Suprapubic skin (tissue), 4 donors: ENCODE data around the gene B3GLCT. TPM values are rescaled to one million over a fixed set of nuclear protein-coding genes. Genes with fewer than 3 reads are reported as not detected.

ENCODE experiments used
- DNase-seq, 2 donors: peaks; one replicate each; pipeline ENCODE4 v3.0.0-alpha.2; 2019; ENCODE audit warnings: low spot score in 2 of 2
- H3K27ac ChIP-seq: fragments of 200-600 bp; sonication (generic); one replicate; pipeline ENCODE4 v1.5.1; 2019
- H3K27me3 ChIP-seq: fragments of 200-600 bp; sonication (generic); one replicate; pipeline ENCODE4 v1.5.1; 2019
- H3K36me3 ChIP-seq: fragments of 200-600 bp; sonication (generic); one replicate; pipeline ENCODE4 v1.5.1; 2019
- H3K4me1 ChIP-seq: fragments of 200-600 bp; sonication (generic); one replicate; pipeline ENCODE4 v1.5.1; 2019
- H3K4me3 ChIP-seq: fragments of 200-600 bp; sonication (generic); one replicate; pipeline ENCODE4 v1.5.1; 2019; ENCODE audit warnings: mild to moderate bottlenecking
- H3K9me3 ChIP-seq: fragments of 200-600 bp; sonication (generic); one replicate; pipeline ENCODE4 v1.5.1; 2019
- EP300 ChIP-seq: sonication (generic); formaldehyde crosslinking; IDR thresholded peaks from one replicate; pipeline ENCODE4 v1.6.1; 2017; ENCODE audit warnings: antibody characterized with exemption
- POLR2A ChIP-seq, 2 donors: fragments of 450-650 bp; IDR thresholded peaks; one replicate each; pipeline ENCODE4 v1.6.1; 2017; ENCODE audit warnings: antibody characterized with exemption in 2 of 2, mild to moderate bottlenecking in 2 of 2, moderate library complexity in 2 of 2
- POLR2AphosphoS5 ChIP-seq, 3 donors: sonication (generic); formaldehyde crosslinking; IDR thresholded peaks; one replicate each; pipeline ENCODE4 v1.6.1; 2017; ENCODE audit warnings: antibody characterized with exemption in 3 of 3
- WGBS: methylation state at CpG from one replicate; pipeline ENCODE4 v1.1.5; 2018; 5-methylcytosine and 5-hydroxymethylcytosine counted together
- total RNA-seq, 4 donors: library from RNA; depleted of rRNA; stranded (reverse); fragments of >200 nt; gene quantifications; one replicate each; pipeline ENCODE4 v1.1.0, GENCODE V29; 2016
- TF ChIP-seq, protein P1 (sequence below), 2 donors: fragments of 200-600 bp in 1 of 2; fragments of 450-650 bp in 1 of 2; sonication (generic) in 1 of 2; IDR thresholded peaks; one replicate each; pipeline ENCODE4 v1.5.1; 2016 to 2019; ENCODE audit warnings: antibody characterized with exemption in 2 of 2, mild to moderate bottlenecking in 1 of 2, moderate library complexity in 1 of 2

The B3GLCT gene
- total RNA-seq, 4 donors from 2014 or later: 3.0 to 6.5 (median 6.0) TPM

DNA sequence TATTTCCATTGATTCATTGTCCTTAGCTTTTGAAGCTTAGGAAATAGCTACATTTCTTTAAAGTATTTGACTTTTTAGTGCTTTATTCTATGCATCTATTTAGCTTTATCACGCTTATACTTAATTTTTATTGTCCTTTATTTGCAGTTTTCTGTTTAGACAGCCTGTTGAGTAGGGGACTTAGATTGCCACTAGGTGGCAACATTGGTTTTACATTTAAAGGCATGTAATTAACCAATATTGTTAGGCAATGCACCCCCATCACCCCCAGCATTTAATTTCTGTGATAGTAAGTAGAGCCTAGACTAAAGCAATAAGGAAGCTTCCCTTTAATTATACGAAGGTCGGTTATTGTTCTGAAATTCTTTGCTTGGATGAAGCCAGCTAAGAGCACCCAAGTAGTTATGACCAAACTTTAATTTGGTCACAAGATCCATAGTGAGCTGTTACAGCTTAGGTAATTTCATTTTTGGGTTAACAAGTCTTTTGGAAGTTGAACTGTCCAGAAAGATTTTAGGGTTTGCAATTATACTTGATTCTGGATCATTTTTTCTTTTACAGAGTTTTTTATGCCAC lies 36.5 kb downstream of the B3GLCT start:
- TF ChIP-seq, protein P1, sequence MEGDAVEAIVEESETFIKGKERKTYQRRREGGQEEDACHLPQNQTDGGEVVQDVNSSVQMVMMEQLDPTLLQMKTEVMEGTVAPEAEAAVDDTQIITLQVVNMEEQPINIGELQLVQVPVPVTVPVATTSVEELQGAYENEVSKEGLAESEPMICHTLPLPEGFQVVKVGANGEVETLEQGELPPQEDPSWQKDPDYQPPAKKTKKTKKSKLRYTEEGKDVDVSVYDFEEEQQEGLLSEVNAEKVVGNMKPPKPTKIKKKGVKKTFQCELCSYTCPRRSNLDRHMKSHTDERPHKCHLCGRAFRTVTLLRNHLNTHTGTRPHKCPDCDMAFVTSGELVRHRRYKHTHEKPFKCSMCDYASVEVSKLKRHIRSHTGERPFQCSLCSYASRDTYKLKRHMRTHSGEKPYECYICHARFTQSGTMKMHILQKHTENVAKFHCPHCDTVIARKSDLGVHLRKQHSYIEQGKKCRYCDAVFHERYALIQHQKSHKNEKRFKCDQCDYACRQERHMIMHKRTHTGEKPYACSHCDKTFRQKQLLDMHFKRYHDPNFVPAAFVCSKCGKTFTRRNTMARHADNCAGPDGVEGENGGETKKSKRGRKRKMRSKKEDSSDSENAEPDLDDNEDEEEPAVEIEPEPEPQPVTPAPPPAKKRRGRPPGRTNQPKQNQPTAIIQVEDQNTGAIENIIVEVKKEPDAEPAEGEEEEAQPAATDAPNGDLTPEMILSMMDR (IDR thresholded peaks at IDR 0.05): peak; percentile 19 to 56
- no peak for TF ChIP-seq POLR2A (IDR thresholded peaks at IDR 0.05)
- Histone ChIP-seq H3K36me3 (no peaks in the 10 kb centered on the region), H3K9me3 (no peaks in the 10 kb centered on the region), H3K27ac (no peak overlapping the region), H3K4me3 (no peak overlapping the region), H3K27me3 (no peaks in the 10 kb centered on the region), H3K4me1 (no peaks in the 10 kb centered on the region)
- DNase-seq: no peak
- 46% methylated on average over 3 of the region's 3 CpGs for WGBS

DNA sequence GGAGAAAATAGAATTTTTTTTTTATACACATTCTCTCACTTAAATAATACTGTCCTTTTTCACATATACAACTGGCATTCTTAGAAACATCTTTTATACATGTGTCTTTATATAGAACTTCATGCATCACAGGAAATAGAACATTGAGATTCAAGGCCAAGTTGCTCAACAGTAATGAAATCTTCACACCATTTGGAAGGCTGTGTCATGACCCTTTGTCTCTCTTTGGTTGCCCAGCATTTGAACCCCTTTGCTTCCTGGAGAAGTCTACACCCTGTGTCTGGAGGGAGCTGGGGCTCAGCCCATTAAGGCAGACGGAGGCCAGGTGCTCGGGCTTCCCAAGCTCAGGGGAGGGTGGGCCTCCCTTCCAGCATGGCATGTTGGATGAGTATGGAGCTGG lies 41.1 kb downstream of the B3GLCT start:
- DNase-seq: no peak
- Histone ChIP-seq H3K4me3 (no peak overlapping the region), H3K27ac (no peak overlapping the region), H3K4me1 (no peaks in the 10 kb centered on the region), H3K9me3 (no peaks in the 10 kb centered on the region), H3K36me3 (no peaks in the 10 kb centered on the region), H3K27me3 (no peaks in the 10 kb centered on the region)
- 100% methylated on average over 2 of the region's 2 CpGs for WGBS
- no peak for TF ChIP-seq POLR2A (IDR thresholded peaks at IDR 0.05)

DNA sequence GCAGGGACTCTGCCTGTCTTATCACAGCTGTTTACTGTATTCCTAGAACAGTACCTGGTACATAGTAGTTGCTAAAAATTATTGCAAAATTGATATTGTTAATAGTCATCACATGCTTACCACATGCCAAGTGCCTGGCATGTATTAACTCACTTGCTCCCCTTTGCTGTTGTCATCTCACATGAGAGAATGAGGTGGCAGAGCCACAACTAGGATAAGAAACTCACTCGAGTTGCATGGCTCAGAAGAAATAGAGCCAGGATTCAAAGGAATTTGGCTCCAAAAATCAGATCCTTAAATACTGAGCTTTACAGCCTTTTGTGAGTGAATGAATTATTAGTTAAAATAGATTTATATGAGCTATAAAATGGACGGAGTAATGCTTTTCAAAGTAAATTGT lies 42.6 kb downstream of the B3GLCT start:
- no peaks in the 10 kb centered on the region for H3K9me3 ChIP-seq
- H3K4me1 ChIP-seq: no peaks in the 10 kb centered on the region
- TF ChIP-seq POLR2AphosphoS5 (IDR thresholded peaks at IDR 0.05): peak in 1 of 3 donors; percentile 41
- TF ChIP-seq, protein P1 (IDR thresholded peaks at IDR 0.05): no peak
- no peak for TF ChIP-seq POLR2A (IDR thresholded peaks at IDR 0.05)
- TF ChIP-seq EP300: no peak
- H3K36me3 ChIP-seq: no peaks in the 10 kb centered on the region
- H3K27me3 ChIP-seq: no peaks in the 10 kb centered on the region
- WGBS: 50% methylated on average over 2 of the region's 2 CpGs
- DNase-seq: no peak
- no peak overlapping the region for H3K27ac ChIP-seq
- no peak overlapping the region for H3K4me3 ChIP-seq

GRCh38 chr13:31242916-31243315 lies 43.1 kb downstream of the B3GLCT start:
- Histone ChIP-seq H3K27me3 (no peaks in the 10 kb centered on the region), H3K4me3 (no peak overlapping the region), H3K9me3 (no peaks in the 10 kb centered on the region), H3K27ac (no peak overlapping the region), H3K36me3 (no peaks in the 10 kb centered on the region), H3K4me1 (no peaks in the 10 kb centered on the region)
- DNase-seq: no peak
- WGBS: 63% methylated on average over 1 of the region's 1 CpG
- TF ChIP-seq POLR2AphosphoS5 (IDR thresholded peaks at IDR 0.05) (no peak), POLR2A (IDR thresholded peaks at IDR 0.05) (no peak), EP300 (no peak)

- Histone ChIP-seq H3K36me3 (peaks cover 2% of the 10 kb centered on the region), H3K9me3 (no peaks in the 10 kb centered on the region), H3K4me1 (no peaks in the 10 kb centered on the region), H3K27ac (no peak overlapping the region), H3K4me3 (no peak overlapping the region), H3K27me3 (no peaks in the 10 kb centered on the region)
- no peak for DNase-seq
- TF ChIP-seq POLR2A (IDR thresholded peaks at IDR 0.05) (no peak), POLR2AphosphoS5 (IDR thresholded peaks at IDR 0.05) (no peak), EP300 (no peak)
- TF ChIP-seq, protein P1 (IDR thresholded peaks at IDR 0.05): no peak
- 86% methylated on average over 1 of the region's 1 CpG for WGBS
Measured at GRCh38 chr13:31245598-31246373, 46.0 kb downstream of the B3GLCT start.

DNA sequence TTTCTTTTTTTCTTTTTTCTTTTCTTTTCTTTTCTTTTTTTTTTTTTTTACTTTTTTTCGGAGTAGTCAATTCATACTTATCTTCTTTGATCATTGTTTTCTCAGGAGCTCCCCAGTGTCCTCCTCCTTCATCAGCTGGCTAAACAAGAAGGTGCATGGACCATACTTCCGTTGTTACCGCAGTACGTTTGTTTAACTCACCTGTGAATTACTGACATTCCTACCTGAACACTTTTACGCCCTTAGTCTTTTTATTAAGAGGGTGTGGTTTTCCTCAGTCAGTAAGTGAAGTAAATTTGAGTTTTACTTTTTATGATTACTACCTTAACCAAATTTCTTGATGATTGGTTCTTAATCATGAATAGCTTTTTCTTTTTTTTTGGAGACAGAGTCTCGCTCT lies 47.1 kb downstream of the B3GLCT start:
- WGBS: 83% methylated on average over 6 of the region's 6 CpGs
- H3K36me3 ChIP-seq: peaks cover 2% of the 10 kb centered on the region
- no peak for TF ChIP-seq POLR2A (IDR thresholded peaks at IDR 0.05)
- TF ChIP-seq POLR2AphosphoS5 (IDR thresholded peaks at IDR 0.05): no peak
- no peak for TF ChIP-seq EP300
- TF ChIP-seq, protein P1 (IDR thresholded peaks at IDR 0.05): no peak
- no peaks in the 10 kb centered on the region for H3K27me3 ChIP-seq
- no peak overlapping the region for H3K27ac ChIP-seq
- H3K4me3 ChIP-seq: no peak overlapping the region
- H3K9me3 ChIP-seq: no peaks in the 10 kb centered on the region
- no peak for DNase-seq
- H3K4me1 ChIP-seq: no peaks in the 10 kb centered on the region
